Measurements from ENCODE around the gene KRT13. TPM values are rescaled to one million over a fixed set of nuclear protein-coding genes. Genes with fewer than 3 reads are reported as not detected.
A peak's percentile ranks its signal among the peaks of the same experiment; 100 is the strongest.

KRT13 gene
- total RNA-seq, 2 experiments from 2014 or later: not detected

- no peak overlapping the region for H3K4me3 Mint-ChIP-seq
- DNase-seq: no peak
- H3K27me3 Mint-ChIP-seq: no peaks in the 10 kb centered on the region
- no peaks in the 10 kb centered on the region for H3K36me3 Mint-ChIP-seq
- no peaks in the 10 kb centered on the region for H3K4me1 Mint-ChIP-seq
- no peaks in the 10 kb centered on the region for H3K9me3 Mint-ChIP-seq
- no peak overlapping the region for H3K27ac Mint-ChIP-seq
These were observed 12.6 kb upstream of the KRT13 start for GRCh38 chr17:41518031-41518430.

- H3K4me1 Mint-ChIP-seq: no peaks in the 10 kb centered on the region
- no peak for DNase-seq
- no peak overlapping the region for H3K4me3 Mint-ChIP-seq
- no peak overlapping the region for H3K27ac Mint-ChIP-seq
- no peaks in the 10 kb centered on the region for H3K9me3 Mint-ChIP-seq
- H3K36me3 Mint-ChIP-seq: no peaks in the 10 kb centered on the region
- no peaks in the 10 kb centered on the region for H3K27me3 Mint-ChIP-seq
These were observed 11.4 kb upstream of the KRT13 start for GRCh38 chr17:41516830-41517283.

- Mint-ChIP-seq H3K27me3 (no peaks in the 10 kb centered on the region), H3K9me3 (no peaks in the 10 kb centered on the region), H3K4me1 (no peaks in the 10 kb centered on the region), H3K4me3 (no peak overlapping the region), H3K27ac (no peak overlapping the region), H3K36me3 (no peaks in the 10 kb centered on the region)
- no peak for DNase-seq
These were observed 10.9 kb upstream of the KRT13 start for GRCh38 chr17:41516147-41516829.

- H3K27ac Mint-ChIP-seq: no peak overlapping the region
- H3K27me3 Mint-ChIP-seq: no peaks in the 10 kb centered on the region
- no peak for DNase-seq
- H3K4me1 Mint-ChIP-seq: no peaks in the 10 kb centered on the region
- no peaks in the 10 kb centered on the region for H3K36me3 Mint-ChIP-seq
- H3K4me3 Mint-ChIP-seq: no peak overlapping the region
- no peaks in the 10 kb centered on the region for H3K9me3 Mint-ChIP-seq
These were observed 7.7 kb upstream of the KRT13 start for GRCh38 chr17:41513168-41513547.

- Mint-ChIP-seq H3K9me3 (no peaks in the 10 kb centered on the region), H3K36me3 (no peaks in the 10 kb centered on the region), H3K4me3 (no peak overlapping the region), H3K27me3 (no peaks in the 10 kb centered on the region), H3K4me1 (no peaks in the 10 kb centered on the region), H3K27ac (no peak overlapping the region)
- no peak for DNase-seq
These were observed 7.2 kb upstream of the KRT13 start for GRCh38 chr17:41512546-41513167.

GRCh38 chr17:41511716-41512115 is 6.3 kb upstream of the KRT13 start:
- H3K4me3 Mint-ChIP-seq: no peak overlapping the region
- no peaks in the 10 kb centered on the region for H3K27me3 Mint-ChIP-seq

GRCh38 chr17:41511116-41511515 is 5.7 kb upstream of the KRT13 start:
- Mint-ChIP-seq H3K36me3 (no peaks in the 10 kb centered on the region), H3K9me3 (no peaks in the 10 kb centered on the region), H3K27ac (no peak overlapping the region), H3K27me3 (no peaks in the 10 kb centered on the region), H3K4me3 (no peak overlapping the region), H3K4me1 (no peaks in the 10 kb centered on the region)
- no peak for DNase-seq

More at GRCh38 chr17:41511716-41512115, 6.3 kb upstream of the KRT13 start:
- Mint-ChIP-seq H3K36me3 (no peaks in the 10 kb centered on the region), H3K27ac (no peak overlapping the region), H3K4me1 (no peaks in the 10 kb centered on the region), H3K9me3 (no peaks in the 10 kb centered on the region)
- DNase-seq: no peak

GRCh38 chr17:41510251-41511065 is 5.0 kb upstream of the KRT13 start:
- DNase-seq: no peak
- Mint-ChIP-seq H3K4me1 (no peaks in the 10 kb centered on the region), H3K4me3 (no peak overlapping the region), H3K27me3 (no peaks in the 10 kb centered on the region), H3K36me3 (no peaks in the 10 kb centered on the region), H3K27ac (no peak overlapping the region), H3K9me3 (no peaks in the 10 kb centered on the region)

- Mint-ChIP-seq H3K36me3 (no peaks in the 10 kb centered on the region), H3K4me1 (no peaks in the 10 kb centered on the region), H3K27me3 (no peaks in the 10 kb centered on the region), H3K4me3 (no peak overlapping the region), H3K9me3 (no peaks in the 10 kb centered on the region), H3K27ac (peak overlapping the region; percentile 59)
- DNase-seq: no peak
These were observed 2.0 kb upstream of the KRT13 start for GRCh38 chr17:41507315-41507880.

GRCh38 chr17:41505809-41506767 is 676 bp upstream of the KRT13 start:
- H3K36me3 Mint-ChIP-seq: no peaks in the 10 kb centered on the region
- H3K27me3 Mint-ChIP-seq: no peaks in the 10 kb centered on the region
- no peaks in the 10 kb centered on the region for H3K4me1 Mint-ChIP-seq
- DNase-seq: no peak
- H3K4me3 Mint-ChIP-seq: no peak overlapping the region
- no peak overlapping the region for H3K27ac Mint-ChIP-seq
- no peaks in the 10 kb centered on the region for H3K9me3 Mint-ChIP-seq

GRCh38 chr17:41504246-41504977 is 1.0 kb downstream of the KRT13 start:
- Mint-ChIP-seq H3K4me1 (no peaks in the 10 kb centered on the region), H3K36me3 (no peaks in the 10 kb centered on the region), H3K27me3 (no peaks in the 10 kb centered on the region), H3K4me3 (no peak overlapping the region), H3K9me3 (no peaks in the 10 kb centered on the region), H3K27ac (no peak overlapping the region)
- no peak for DNase-seq

GRCh38 chr17:41503202-41503601 is 2.2 kb downstream of the KRT13 start:
- H3K4me3 Mint-ChIP-seq: no peak overlapping the region
- no peaks in the 10 kb centered on the region for H3K4me1 Mint-ChIP-seq
- H3K9me3 Mint-ChIP-seq: no peaks in the 10 kb centered on the region
- H3K36me3 Mint-ChIP-seq: no peaks in the 10 kb centered on the region
- no peaks in the 10 kb centered on the region for H3K27me3 Mint-ChIP-seq
- DNase-seq: no peak
- H3K27ac Mint-ChIP-seq: no peak overlapping the region

- DNase-seq: no peak
- H3K27me3 Mint-ChIP-seq: no peaks in the 10 kb centered on the region
- no peak overlapping the region for H3K4me3 Mint-ChIP-seq
- no peaks in the 10 kb centered on the region for H3K9me3 Mint-ChIP-seq
- H3K4me1 Mint-ChIP-seq: peaks cover 5% of the 10 kb centered on the region
- no peak overlapping the region for H3K27ac Mint-ChIP-seq
- H3K36me3 Mint-ChIP-seq: no peaks in the 10 kb centered on the region
These were observed 5.1 kb downstream of the KRT13 start for GRCh38 chr17:41500131-41500911.
